Thoracic aorta (tissue), 2 donors: ENCODE results near the gene COL13A1. TPM values are rescaled to one million over a fixed set of nuclear protein-coding genes. Genes with fewer than 3 reads are reported as not detected.

Experiments used
- ATAC-seq: fragments of 150-250 bp; one replicate; pipeline ENCODE4 v1.8.0; 2017; ENCODE audit warnings: low read depth; ENCODE audit not compliant: insufficient number of reproducible peaks, low FRiP score
- DNase-seq: peaks from one replicate; pipeline ENCODE4 v3.0.0-alpha.2; 2020; ENCODE audit warnings: low spot score
- H3K27ac ChIP-seq, 2 donors: fragments of 200-600 bp; sonication (generic); 1 replicate in 1 of 2; 2 replicates in 1 of 2; pipeline ENCODE4 v1.5.1; 2016; ENCODE audit warnings: mild to moderate bottlenecking in 2 of 2, moderate library complexity in 2 of 2
- H3K27me3 ChIP-seq: fragments of 200-600 bp; sonication (generic); replicated peaks from 2 replicates; pipeline ENCODE4 v1.6.0; 2016; ENCODE audit warnings: mild to moderate bottlenecking; ENCODE audit not compliant: insufficient read depth
- H3K36me3 ChIP-seq: fragments of 200-600 bp; sonication (generic); one replicate; pipeline ENCODE4 v1.5.1; 2016
- H3K4me1 ChIP-seq, 2 donors: fragments of 200-600 bp; sonication (generic); 1 replicate in 1 of 2; 2 replicates in 1 of 2; pipeline versions ENCODE4 v1.5.1 to v1.6.0; 2016; ENCODE audit warnings: low read depth in 2 of 2, mild to moderate bottlenecking in 1 of 2; ENCODE audit not compliant: control insufficient read depth in 1 of 2
- H3K4me3 ChIP-seq: fragments of 200-600 bp; sonication (generic); 2 replicates; pipeline ENCODE4 v1.5.1; 2016; ENCODE audit warnings: mild to moderate bottlenecking
- H3K9me3 ChIP-seq: fragments of 200-600 bp; sonication (generic); 2 replicates; pipeline ENCODE4 v1.5.1; 2016
- CTCF ChIP-seq: fragments of 200-600 bp; sonication (generic); IDR thresholded peaks from one replicate; pipeline ENCODE4 v1.5.1; 2019; ENCODE audit warnings: antibody characterized with exemption
- total RNA-seq, 2 donors: library from RNA; depleted of rRNA; stranded (reverse); fragments of >200 nt; gene quantifications; one replicate each; pipeline versions ENCODE4 v1.1.0 to v1.2.3, GENCODE V29; 2016

The COL13A1 gene
- total RNA-seq, 2 donors from 2014 or later, result 23.1 to 34.1 TPM

- TF ChIP-seq CTCF, result peak; percentile 14
- ATAC-seq, result no peak
- no peak overlapping the region for H3K27ac ChIP-seq
- H3K4me1 ChIP-seq, result peaks cover 0 to 58% of the 10 kb centered on the region in 2 donors
- H3K27me3 ChIP-seq, result no peaks in the 10 kb centered on the region
- DNase-seq, result no peak
- no peak overlapping the region for H3K4me3 ChIP-seq
- no peaks in the 10 kb centered on the region for H3K36me3 ChIP-seq
- no peaks in the 10 kb centered on the region for H3K9me3 ChIP-seq
These were observed 143.1 kb downstream of the COL13A1 start for GRCh38 chr10:69944761-69945160.

GRCh38 chr10:69948261-69948660, 146.6 kb downstream of the COL13A1 start:
- ATAC-seq, result no peak
- no peak for TF ChIP-seq CTCF
- Histone ChIP-seq H3K27ac (no peak overlapping the region), H3K27me3 (no peaks in the 10 kb centered on the region), H3K4me3 (no peak overlapping the region), H3K9me3 (no peaks in the 10 kb centered on the region), H3K36me3 (no peaks in the 10 kb centered on the region), H3K4me1 (peaks cover 0 to 37% of the 10 kb centered on the region in 2 donors)
- DNase-seq, result no peak

- Histone ChIP-seq H3K9me3 (no peaks in the 10 kb centered on the region), H3K4me1 (peaks cover 0 to 32% of the 10 kb centered on the region in 2 donors), H3K36me3 (no peaks in the 10 kb centered on the region), H3K27ac (no peak overlapping the region), H3K27me3 (no peaks in the 10 kb centered on the region), H3K4me3 (no peak overlapping the region)
- TF ChIP-seq CTCF, result no peak
- ATAC-seq, result no peak
- no peak for DNase-seq
These were observed 148.1 kb downstream of the COL13A1 start for GRCh38 chr10:69949770-69950169.

GRCh38 chr10:69951658-69952057, 150.0 kb downstream of the COL13A1 start:
- no peak for ATAC-seq
- H3K9me3 ChIP-seq, result no peaks in the 10 kb centered on the region
- peaks cover 0 to 21% of the 10 kb centered on the region in 2 donors for H3K4me1 ChIP-seq
- no peaks in the 10 kb centered on the region for H3K27me3 ChIP-seq
- no peak overlapping the region for H3K4me3 ChIP-seq
- no peak overlapping the region for H3K27ac ChIP-seq
- no peaks in the 10 kb centered on the region for H3K36me3 ChIP-seq
- DNase-seq, result no peak
- no peak for TF ChIP-seq CTCF

GRCh38 chr10:69952069-69952800, 150.5 kb downstream of the COL13A1 start:
- DNase-seq (no peak), ATAC-seq (no peak)
- H3K4me3 ChIP-seq, result no peak overlapping the region
- H3K36me3 ChIP-seq, result no peaks in the 10 kb centered on the region
- peaks cover 0 to 15% of the 10 kb centered on the region in 2 donors for H3K4me1 ChIP-seq
- H3K9me3 ChIP-seq, result no peaks in the 10 kb centered on the region
- H3K27me3 ChIP-seq, result no peaks in the 10 kb centered on the region
- no peak for TF ChIP-seq CTCF
- H3K27ac ChIP-seq, result no peak overlapping the region
